GM18502 (cell line): Measurements from ENCODE around the gene RUSF1.
"Not testable (repeated sequence)": the region's sequence is repeated elsewhere in the genome, so short reads cannot be mapped to it uniquely, and the experiment has no call there.

Source experiments
- ATAC-seq: cut with Tn5 transposase; IDR thresholded peaks from one replicate; pipeline ENCODE4 v1.9.1; 2021; ENCODE audit warnings: mild to moderate bottlenecking; ENCODE audit not compliant: unreplicated experiment, poor library complexity

RUSF1 gene

DNA sequence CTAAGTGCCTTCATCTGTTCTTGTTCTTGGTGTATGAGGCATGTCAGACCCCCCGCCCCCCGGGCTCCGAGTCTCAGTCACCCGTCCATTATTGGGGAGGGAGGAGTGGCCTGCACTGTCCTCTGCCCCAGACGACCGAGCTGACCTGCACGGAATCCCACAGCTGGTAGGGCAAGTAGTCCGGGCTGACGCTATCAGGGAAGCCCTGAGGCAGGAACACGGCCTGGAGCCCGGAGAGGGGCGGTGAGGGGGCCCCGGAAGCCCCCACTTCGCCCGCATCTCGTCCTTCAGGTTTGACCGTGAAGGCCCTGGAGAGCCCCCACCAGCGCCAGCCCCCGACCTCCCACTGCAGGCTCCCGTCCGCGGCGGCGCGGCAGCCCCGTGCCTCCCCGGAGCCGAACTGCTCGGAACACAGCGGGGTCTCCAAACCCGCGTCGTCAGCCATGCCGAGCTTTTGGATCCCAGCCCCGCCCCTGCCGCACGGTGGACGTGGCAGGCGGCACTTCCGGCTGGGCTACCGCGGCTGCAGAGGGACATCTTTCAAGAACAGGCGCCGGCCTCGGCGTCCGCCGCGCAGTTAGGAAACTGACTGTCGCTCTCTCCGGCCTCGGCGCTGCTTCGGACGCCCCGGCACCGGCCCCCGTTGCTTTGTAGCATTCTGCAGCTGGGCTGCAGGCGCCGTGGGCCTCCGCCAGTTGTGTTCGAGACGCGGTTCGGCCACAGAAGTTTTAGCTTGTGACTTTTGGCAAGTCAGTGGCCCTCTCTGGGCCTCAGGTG, at the start of gene RUSF1:
Gene RUSF1, minus strand, starts transcription at position 463 of the 777 bp plus-strand sequence. Its CDS starts 18 bp downstream, at position 445.
- peak; percentile 87 for ATAC-seq

- no peak for ATAC-seq
Measured at GRCh38 chr16:31542763-31543162, 34.6 kb upstream of the RUSF1 start.

- ATAC-seq = not testable (repeated sequence)
Measured at GRCh38 chr16:31539762-31540161, 31.6 kb upstream of the RUSF1 start.

GRCh38 chr16:31538243-31538598, 30.0 kb upstream of the RUSF1 start:
- not testable (repeated sequence) for ATAC-seq

DNA sequence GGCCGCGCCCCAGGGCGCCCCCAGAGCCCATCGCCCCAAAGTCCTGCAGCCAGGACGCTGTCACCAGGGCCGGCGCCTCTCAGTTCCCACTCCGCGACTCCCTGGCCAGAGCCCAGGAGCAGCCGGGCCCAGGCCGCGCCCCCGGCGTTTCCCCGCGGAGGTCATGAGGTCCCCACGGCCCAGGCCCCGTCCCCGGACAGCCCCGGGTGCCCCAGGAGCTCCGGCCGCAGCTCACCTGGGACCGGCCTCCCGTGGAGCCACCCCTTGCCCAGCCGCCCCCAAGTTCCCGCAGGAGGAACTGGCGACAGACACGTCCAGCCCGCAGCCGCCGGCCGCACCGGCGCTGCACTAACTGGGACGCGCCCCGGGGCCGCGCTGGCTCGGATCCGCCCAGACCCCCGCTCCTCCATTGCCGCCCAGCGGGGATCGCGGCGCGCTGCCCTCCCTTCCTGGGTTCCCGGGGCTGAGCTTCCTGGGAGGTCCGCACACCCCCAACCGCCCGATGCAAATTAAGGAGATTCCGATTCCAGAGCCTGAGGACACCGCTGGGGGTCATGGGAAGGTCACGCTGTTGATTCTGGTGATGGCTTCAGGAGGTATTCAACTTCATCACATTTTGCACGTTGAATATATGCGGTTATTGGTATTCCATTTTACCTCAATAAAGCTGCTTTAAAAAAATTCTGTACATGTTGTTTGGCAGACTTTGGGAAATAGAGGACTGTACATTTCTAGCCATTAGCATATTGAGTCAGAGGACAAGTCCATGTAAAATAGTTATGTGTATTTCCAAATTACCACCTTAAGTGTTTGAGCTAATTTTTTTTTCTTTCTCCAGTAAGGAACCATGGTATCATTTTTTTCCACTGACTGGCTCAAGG, 29.4 kb upstream of the RUSF1 start:
- ATAC-seq = no peak

DNA sequence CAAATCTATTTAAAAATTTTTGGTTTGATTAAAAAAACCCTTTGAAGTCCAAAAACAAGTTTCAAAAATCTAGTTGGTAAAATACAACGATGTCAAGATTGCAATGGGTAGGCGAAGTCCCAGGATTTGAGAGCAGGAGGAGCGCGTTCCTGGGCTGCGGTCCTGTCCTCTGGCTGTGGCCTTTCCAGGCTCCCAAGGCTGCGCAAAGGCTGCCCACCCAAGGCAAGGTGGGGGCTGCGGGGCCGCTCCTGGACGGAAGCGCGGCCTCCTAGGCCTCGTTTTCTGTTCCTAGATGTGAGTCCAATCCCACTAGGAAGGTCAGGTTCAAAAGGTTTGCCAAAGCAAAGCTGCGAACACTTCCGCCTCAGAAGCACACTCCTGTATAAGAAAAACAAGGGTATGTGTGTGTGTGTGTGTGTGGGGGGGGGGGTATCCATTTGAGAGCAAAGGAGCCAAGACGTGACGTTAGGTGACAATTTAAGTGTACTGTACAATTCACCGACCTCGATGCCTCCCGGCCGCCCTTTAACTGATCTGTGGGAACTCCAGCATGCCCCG, 28.7 kb upstream of the RUSF1 start:
- ATAC-seq = no peak

DNA sequence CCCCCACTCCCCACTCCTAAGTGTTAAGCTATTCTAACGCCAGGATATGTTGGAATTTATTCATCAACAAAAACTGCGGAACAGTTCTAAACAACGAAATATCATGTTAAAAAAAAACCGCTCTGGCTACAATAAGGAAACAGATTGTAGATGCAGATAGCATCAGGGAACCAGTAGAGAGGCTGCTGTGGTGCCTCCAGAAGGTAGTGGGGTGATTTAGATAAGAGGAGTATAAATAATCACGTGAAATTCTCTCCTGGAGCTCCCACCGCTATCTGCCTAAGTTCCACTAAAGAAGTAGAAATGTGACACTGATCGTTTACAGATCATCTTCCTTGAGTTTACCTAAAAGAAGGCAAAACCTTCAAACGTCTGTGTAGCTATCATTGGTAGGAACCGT, 27.5 kb upstream of the RUSF1 start:
- ATAC-seq = no peak

- ATAC-seq = no peak
Measured at GRCh38 chr16:31532896-31533295, 24.7 kb upstream of the RUSF1 start.

- ATAC-seq = no peak
Measured at GRCh38 chr16:31532120-31532519, 23.9 kb upstream of the RUSF1 start.

- ATAC-seq = no peak
Measured at GRCh38 chr16:31531096-31531495, 22.9 kb upstream of the RUSF1 start.

DNA sequence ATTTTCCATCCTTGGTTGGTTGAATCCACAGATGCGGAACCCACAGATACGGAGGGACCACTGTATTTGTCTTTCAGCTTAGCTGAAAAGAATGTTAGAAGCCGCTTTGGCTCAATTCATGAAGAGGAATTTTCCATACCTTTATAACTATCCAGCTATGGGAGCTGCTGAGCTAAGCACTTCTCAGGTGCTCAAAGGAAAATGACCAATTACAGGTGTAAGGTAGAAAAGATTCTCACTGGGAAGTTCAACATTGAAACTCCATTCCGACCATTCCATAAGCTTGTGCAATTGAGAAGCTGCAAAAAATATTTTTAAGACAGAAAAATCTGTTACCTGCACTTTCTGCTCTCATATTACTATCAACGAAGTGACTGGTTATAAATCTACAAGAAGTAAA, 22.2 kb upstream of the RUSF1 start:
- ATAC-seq = no peak

DNA sequence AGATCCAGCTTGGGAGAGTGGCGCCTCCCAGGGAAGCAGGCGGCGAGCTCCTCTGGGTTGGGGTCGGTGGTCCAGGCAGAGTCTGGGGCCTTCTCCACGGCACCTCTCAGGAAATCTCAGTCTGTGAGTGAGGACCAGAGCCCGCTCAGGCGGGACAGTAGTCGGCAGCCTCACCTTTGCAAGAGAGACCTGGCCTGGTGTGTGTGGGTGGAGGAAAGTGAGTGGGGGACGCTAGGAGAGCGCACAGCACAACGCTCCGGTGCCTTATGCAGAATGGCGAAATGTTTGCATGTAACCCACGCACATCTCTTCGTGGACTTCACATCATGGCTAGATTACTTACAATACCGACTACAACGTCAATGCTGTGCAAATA, 21.7 kb upstream of the RUSF1 start:
- ATAC-seq = no peak

- ATAC-seq = no peak
Measured at GRCh38 chr16:31529108-31529936, 21.1 kb upstream of the RUSF1 start.

- ATAC-seq = no peak
Measured at GRCh38 chr16:31528523-31529107, 20.4 kb upstream of the RUSF1 start.

DNA sequence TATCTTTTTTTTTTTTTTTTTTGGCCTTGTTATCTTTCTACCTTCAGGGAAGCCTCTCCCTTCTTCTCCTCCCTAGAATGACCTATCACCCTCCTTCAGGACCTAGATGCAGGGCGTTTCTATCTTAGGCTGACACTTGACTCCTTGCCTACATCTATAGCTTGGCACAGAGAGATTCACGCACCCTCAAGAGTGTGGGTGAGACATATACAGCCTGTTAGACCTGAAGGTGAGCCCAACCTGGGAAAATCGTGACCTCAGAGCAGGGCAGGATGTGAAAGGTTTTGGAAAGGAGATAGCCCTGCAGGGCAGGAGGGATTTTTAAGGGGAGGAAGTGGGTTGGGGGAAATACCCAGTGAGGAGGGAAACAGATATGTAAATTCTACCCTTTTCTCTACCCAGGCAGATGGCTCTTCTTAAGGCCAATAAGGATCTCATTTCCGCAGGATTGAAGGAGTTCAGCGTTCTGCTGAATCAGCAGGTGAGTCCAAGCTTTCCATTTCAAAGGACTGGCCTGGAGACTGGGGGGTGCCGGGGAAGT, 19.6 kb upstream of the RUSF1 start, which contains the start of gene AHSP:
Gene AHSP, plus strand, starts transcription at position 167 of the 541 bp plus-strand sequence. Its CDS starts 240 bp downstream, at position 407.
- ATAC-seq = no peak

- no peak for ATAC-seq
Measured at GRCh38 chr16:31525113-31525512, 16.9 kb upstream of the RUSF1 start.

DNA sequence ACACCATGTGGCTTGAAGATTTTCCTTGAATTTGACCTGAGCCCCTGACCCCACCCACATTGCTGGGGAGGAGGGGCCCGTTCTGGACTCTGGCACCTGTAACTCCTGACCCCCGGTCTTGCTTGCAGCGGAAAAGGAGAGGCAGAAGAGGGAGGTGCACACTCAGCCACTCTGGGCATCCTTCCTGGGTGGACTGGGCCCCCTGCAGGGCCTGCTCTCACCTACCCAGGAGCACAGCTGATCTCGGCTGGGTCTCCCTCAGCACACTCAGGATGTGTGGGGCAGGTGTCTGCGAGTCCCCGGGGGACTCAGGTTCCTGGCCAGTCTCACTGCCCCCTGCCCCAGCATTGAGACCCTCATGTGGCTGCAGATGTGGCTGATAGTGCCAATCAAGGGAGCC, 15.6 kb upstream of the RUSF1 start:
- ATAC-seq = not testable (repeated sequence)

- ATAC-seq = no peak
Measured at GRCh38 chr16:31522071-31522470, 13.9 kb upstream of the RUSF1 start.

- ATAC-seq = no peak
Measured at GRCh38 chr16:31521368-31521767, 13.2 kb upstream of the RUSF1 start.
